Activated CD4-positive, alpha-beta T cell treated with anti-CD3 and anti-CD28 coated beads, Interleukin-2, amount 10 ng/mL, durations not matched to agents 7 days and 5 days (primary cell): ENCODE data around the gene CLIC3. TPM values are rescaled to one million over a fixed set of nuclear protein-coding genes. Genes with fewer than 3 reads are reported as not detected.

Experiments used
- CTCF ChIA-PET: fragments of 350-600 bp; sonication (Branson Sonifier 250); formaldehyde crosslinking; loops from one replicate; lab custom pipeline; 2021; ENCODE audit warnings: antibody characterized with exemption; lab: Charles Lee
- POLR2A ChIA-PET: fragments of 350-600 bp; sonication (Branson Sonifier 250); formaldehyde crosslinking; loops from one replicate; lab custom pipeline; 2021; ENCODE audit warnings: antibody characterized with exemption; lab: Charles Lee
- DNase-seq: peaks from one replicate; pipeline ENCODE4 v3.0.0-alpha.2; 2020
- H3K27ac Mint-ChIP-seq: one replicate; pipeline ENCODE4 v1.8.0; 2021; ENCODE audit warnings: mild to moderate bottlenecking, moderate library complexity, mixed read lengths
- H3K27me3 Mint-ChIP-seq: one replicate; pipeline ENCODE4 v1.8.0; 2021; ENCODE audit warnings: mixed read lengths
- H3K36me3 Mint-ChIP-seq: one replicate; pipeline ENCODE4 v1.8.0; 2021; ENCODE audit warnings: low read depth, mixed read lengths
- H3K4me1 Mint-ChIP-seq: one replicate; pipeline ENCODE4 v1.8.0; 2021; ENCODE audit warnings: mixed read lengths
- H3K4me3 Mint-ChIP-seq: one replicate; pipeline ENCODE4 v1.8.0; 2021; ENCODE audit warnings: mild to moderate bottlenecking, moderate library complexity, mixed read lengths
- H3K9me3 Mint-ChIP-seq: one replicate; pipeline ENCODE4 v1.8.0; 2021; ENCODE audit warnings: mixed read lengths
- total RNA-seq, 2 experiments: library from RNA; stranded (reverse); gene quantifications; one replicate each; pipeline ENCODE4 v1.2.3, GENCODE V29; 2021

The CLIC3 gene
- total RNA-seq, 2 experiments from 2014 or later: 2.6 to 4.4 TPM

DNA sequence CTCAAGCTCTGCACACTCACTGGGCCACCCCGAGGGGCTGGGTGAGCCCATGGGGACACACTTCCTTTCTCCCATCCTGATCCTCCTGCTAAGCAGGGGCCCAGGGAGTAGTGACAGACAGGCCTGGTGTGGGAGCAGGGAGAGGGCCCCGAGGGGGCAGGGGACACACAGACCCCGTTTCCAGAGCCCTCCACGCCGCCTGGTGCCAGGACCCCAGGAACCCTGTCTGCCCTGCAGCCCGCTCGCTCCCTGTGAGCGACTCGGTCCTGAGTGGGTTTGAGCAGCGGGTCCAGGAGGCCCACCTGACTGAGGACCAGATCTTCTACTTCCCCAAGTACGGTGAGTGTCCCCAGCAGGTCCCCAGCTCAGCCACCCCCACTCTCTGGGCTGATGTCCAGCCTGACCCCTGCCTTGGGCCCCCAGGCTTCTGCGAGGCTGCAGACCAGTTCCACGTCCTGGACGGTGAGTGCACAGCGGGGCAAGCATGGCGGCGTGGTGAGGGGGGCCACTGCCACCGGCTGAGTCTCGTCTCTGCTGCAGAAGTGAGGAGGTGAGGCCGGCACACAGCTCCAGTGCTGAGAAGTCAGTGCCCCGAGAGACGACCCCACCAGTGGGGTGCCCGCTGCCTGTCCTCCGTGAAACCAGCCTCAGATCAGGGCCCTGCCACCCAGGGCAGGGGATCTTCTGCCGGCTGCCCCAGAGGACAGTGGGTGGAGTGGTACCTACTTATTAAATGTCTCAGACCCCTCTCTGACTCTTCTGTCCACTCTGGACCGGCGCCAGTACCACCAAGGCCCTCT, 49.9 kb downstream of the CLIC3 start:
- POLR2A ChIA-PET: no interaction called here
- H3K4me3 Mint-ChIP-seq: no peak overlapping the region
- no peak for DNase-seq
- no peaks in the 10 kb centered on the region for H3K27me3 Mint-ChIP-seq
- no peak overlapping the region for H3K27ac Mint-ChIP-seq
- peaks cover 19% of the 10 kb centered on the region for H3K4me1 Mint-ChIP-seq
- CTCF ChIA-PET: interaction anchor here (1.2 to 2.5 kb wide), 3 partner anchors 28 to 139 kb away, joined by 3 to 9 read pairs (median 4); partner anchors contain the start of gene RABL6
- peaks cover 5% of the 10 kb centered on the region for H3K36me3 Mint-ChIP-seq
- H3K9me3 Mint-ChIP-seq: no peaks in the 10 kb centered on the region

DNA sequence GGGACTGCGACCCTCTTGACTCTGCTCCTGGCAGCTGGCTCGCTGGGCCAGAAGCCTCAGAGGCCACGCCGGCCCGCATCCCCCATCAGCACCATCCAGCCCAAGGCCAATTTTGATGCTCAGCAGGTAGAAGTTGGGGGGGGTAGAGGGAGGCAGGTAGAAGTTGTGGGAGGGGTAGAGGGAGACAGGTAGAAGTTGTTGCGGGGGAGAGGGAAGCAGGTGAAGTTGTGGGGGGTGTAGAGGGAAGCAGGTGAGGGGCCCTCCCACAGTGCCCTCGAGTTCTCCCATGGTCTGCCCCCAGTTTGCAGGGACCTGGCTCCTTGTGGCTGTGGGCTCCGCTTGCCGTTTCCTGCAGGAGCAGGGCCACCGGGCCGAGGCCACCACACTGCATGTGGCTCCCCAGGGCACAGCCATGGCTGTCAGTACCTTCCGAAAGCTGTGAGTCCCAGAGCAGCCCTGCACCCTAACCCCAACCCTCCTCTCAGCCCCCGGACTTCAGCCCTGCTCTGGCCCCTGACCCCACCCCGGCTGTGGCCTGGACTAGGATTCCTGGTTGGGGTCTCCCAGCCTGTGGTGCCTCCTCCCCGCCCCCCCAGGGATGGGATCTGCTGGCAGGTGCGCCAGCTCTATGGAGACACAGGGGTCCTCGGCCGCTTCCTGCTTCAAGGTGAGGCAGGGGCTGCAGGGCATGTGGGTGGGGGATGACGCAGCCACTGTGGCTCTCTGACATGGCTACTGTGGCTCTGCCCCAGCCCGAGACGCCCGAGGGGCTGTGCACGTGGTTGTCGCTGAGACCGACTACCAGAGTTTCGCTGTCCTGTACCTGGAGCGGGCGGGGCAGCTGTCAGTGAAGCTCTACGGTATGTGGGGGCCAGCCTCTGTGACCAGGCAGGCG, 50.8 kb downstream of the CLIC3 start:
- DNase-seq: no peak
- H3K4me1 Mint-ChIP-seq: peaks cover 19% of the 10 kb centered on the region
- ChIA-PET POLR2A (no interaction called here), CTCF (interaction anchor here (0.8 to 2.7 kb wide), 11 partner anchors 9 to 143 kb away, joined by 3 to 9 read pairs (median 3); partner anchors contain the start of gene RABL6)
- peak overlapping the region; percentile 50 for H3K27ac Mint-ChIP-seq
- H3K27me3 Mint-ChIP-seq: no peaks in the 10 kb centered on the region
- H3K4me3 Mint-ChIP-seq: peak overlapping the region; percentile 67
- peaks cover 5% of the 10 kb centered on the region for H3K36me3 Mint-ChIP-seq
- no peaks in the 10 kb centered on the region for H3K9me3 Mint-ChIP-seq

Other genes starting within 250 kb of the CLIC3 start
- gene LCN6, start 248.0 kb downstream of the CLIC3 start, total RNA-seq: not detected
- gene LCN8, start 238.3 kb downstream of the CLIC3 start, total RNA-seq: not detected
- not detected for gene LCN15, start 232.1 kb downstream of the CLIC3 start, total RNA-seq
- gene TMEM141, start 205.2 kb downstream of the CLIC3 start, total RNA-seq: 10 to 100 TPM; 28.5 to 38.5 TPM
- gene CCDC183, start 200.2 kb downstream of the CLIC3 start, total RNA-seq: 1 to 10 TPM in 1 of 2 experiments, under 1 TPM in 1; 0.97 to 1.1 TPM
- gene RABL6, start 188.6 kb downstream of the CLIC3 start, total RNA-seq: 100 to 1,000 TPM in 1 of 2 experiments, 10 to 100 TPM in 1; 95.5 to 109 TPM
- gene AJM1, start 154.1 kb downstream of the CLIC3 start, total RNA-seq: 1 to 10 TPM; 4.0 to 4.1 TPM
- gene PHPT1, start 147.2 kb downstream of the CLIC3 start, total RNA-seq: 10 to 100 TPM; 90.1 to 99.4 TPM
- gene MAMDC4, start 144.2 kb downstream of the CLIC3 start, total RNA-seq: 10 to 100 TPM; 12.4 to 14.4 TPM
- 100 to 1,000 TPM; 290 to 291 TPM for gene EDF1, start 130.3 kb downstream of the CLIC3 start, total RNA-seq
- 10 to 100 TPM; 39.4 to 49.4 TPM for gene TRAF2, start 110.1 kb downstream of the CLIC3 start, total RNA-seq
- gene FBXW5, start 51.8 kb downstream of the CLIC3 start, total RNA-seq: 100 to 1,000 TPM; 116 to 123 TPM
- 1 to 10 TPM in 1 of 2 experiments, under 1 TPM in 1; 0.85 to 1.8 TPM for gene C8G, start 51.3 kb downstream of the CLIC3 start, total RNA-seq
- 1 to 10 TPM; 3.1 to 3.5 TPM for gene LCN12, start 44.3 kb downstream of the CLIC3 start, total RNA-seq
- 10 to 100 TPM; 22.1 to 24.0 TPM for gene PTGDS, start 19.1 kb downstream of the CLIC3 start, total RNA-seq
- under 1 TPM; 0.48 to 0.67 TPM for gene LCNL1, start 13.6 kb downstream of the CLIC3 start, total RNA-seq
- 10 to 100 TPM; 80.2 to 98.4 TPM for gene PAXX, start 4.1 kb downstream of the CLIC3 start, total RNA-seq
- 10 to 100 TPM; 67.7 to 70.3 TPM for gene ABCA2, start 31.7 kb upstream of the CLIC3 start, total RNA-seq
- 10 to 100 TPM in 1 of 2 experiments, 1 to 10 TPM in 1; 8.9 to 10.3 TPM for gene FUT7, start 35.5 kb upstream of the CLIC3 start, total RNA-seq
- gene NPDC1, start 49.6 kb upstream of the CLIC3 start, total RNA-seq: 10 to 100 TPM; 35.5 to 41.4 TPM
- not detected for gene ENTPD2, start 57.5 kb upstream of the CLIC3 start, total RNA-seq
- gene SAPCD2, start 74.0 kb upstream of the CLIC3 start, total RNA-seq: 10 to 100 TPM; 33.8 to 40.6 TPM
- gene UAP1L1, start 80.9 kb upstream of the CLIC3 start, total RNA-seq: 10 to 100 TPM; 19.1 to 21.9 TPM
- 10 to 100 TPM; 43.0 to 55.0 TPM for gene MAN1B1, start 90.4 kb upstream of the CLIC3 start, total RNA-seq
- gene DPP7, start 118.2 kb upstream of the CLIC3 start, total RNA-seq: 100 to 1,000 TPM; 206 to 259 TPM
- gene GRIN1, start 142.6 kb upstream of the CLIC3 start, total RNA-seq: under 1 TPM in 1 of 2 experiments, not detected in 1; 0.05 TPM
- gene LRRC26, start 173.5 kb upstream of the CLIC3 start, total RNA-seq: not detected
- not detected for gene TMEM210, start 175.5 kb upstream of the CLIC3 start, total RNA-seq
- 10 to 100 TPM; 61.3 to 76.1 TPM for gene ANAPC2, start 192.0 kb upstream of the CLIC3 start, total RNA-seq
- gene SSNA1, start 192.1 kb upstream of the CLIC3 start, total RNA-seq: 10 to 100 TPM; 74.8 to 81.3 TPM
- gene TPRN, start 204.2 kb upstream of the CLIC3 start, total RNA-seq: 1 to 10 TPM; 8.9 TPM
- 10 to 100 TPM; 28.5 to 34.0 TPM for gene TMEM203, start 209.1 kb upstream of the CLIC3 start, total RNA-seq
- 10 to 100 TPM; 38.4 to 44.2 TPM for gene NDOR1, start 209.1 kb upstream of the CLIC3 start, total RNA-seq
- 1 to 10 TPM; 2.1 to 2.7 TPM for gene RNF208, start 225.7 kb upstream of the CLIC3 start, total RNA-seq
- under 1 TPM; 0.35 to 0.72 TPM for gene CYSRT1, start 228.6 kb upstream of the CLIC3 start, total RNA-seq
- under 1 TPM in 1 of 2 experiments, not detected in 1; 0.10 TPM for gene RNF224, start 230.9 kb upstream of the CLIC3 start, total RNA-seq
- gene SLC34A3, start 234.3 kb upstream of the CLIC3 start, total RNA-seq: not detected
- 100 to 1,000 TPM; 355 to 382 TPM for gene TUBB4B, start 244.7 kb upstream of the CLIC3 start, total RNA-seq